GM12878 (cell line): ENCODE measurements around the gene WWOX. TPM values are rescaled to one million over a fixed set of nuclear protein-coding genes. Genes with fewer than 3 reads are reported as not detected.

ENCODE experiments used
- ATAC-seq: fragments of 200-7000 bp; cut with Tn5 transposase; 3 replicates; pipeline ENCODE4 v1.9.1; 2020; ENCODE audit warnings: mild to moderate bottlenecking, moderate library complexity
- BruUV-seq: library from RNA; stranded (reverse); fragments of 400-500 nt; replicated peaks from 2 replicates; lab custom pipeline; 2021; lab: Mats Ljungman, UMichigan
- CTCF ChIA-PET: fragments of 300-600 bp; sonication (Branson Sonifier 250); formaldehyde crosslinking; extraction: SDS; loops from one replicate; lab custom pipeline; 2021; ENCODE audit warnings: inconsistent platforms; lab: Yijun Ruan, JAX
- POLR2A ChIA-PET: fragments of 350-600 bp; formaldehyde crosslinking; extraction: SDS; loops from one replicate; lab custom pipeline; 2021; ENCODE audit warnings: inconsistent platforms; lab: Charles Lee
- RAD21 ChIA-PET: fragments of 300-600 bp; sonication (Branson Sonifier 250); formaldehyde crosslinking; loops from one replicate; lab custom pipeline; 2023; ENCODE audit warnings: antibody characterized with exemption; ENCODE audit not compliant: unreplicated experiment; lab: Charles Lee
- SMC1A ChIA-PET: fragments of 300-600 bp; sonication (Branson Sonifier 250); formaldehyde crosslinking; loops from one replicate; lab custom pipeline; 2023; ENCODE audit not compliant: unreplicated experiment, uncharacterized antibody; lab: Charles Lee
- DNase-seq: peaks from one replicate; pipeline ENCODE4 v3.0.0-alpha.2; 2011; ENCODE audit warnings: low read depth, low spot score
- FAIRE-seq: peaks from 3 replicates; lab custom pipeline; 2011; peaks lifted over from hg19 to GRCh38; lab: Jason Lieb, UNC
- H2AFZ ChIP-seq: 2 replicates; pipeline ENCODE4 v1.6.0; 2011; ENCODE audit warnings: low read depth, low read length, control low read depth; ENCODE audit not compliant: control insufficient read depth
- H3K27ac ChIP-seq: 2 replicates; pipeline ENCODE4 v1.5.1; 2011; ENCODE audit warnings: control low read depth; ENCODE audit not compliant: control insufficient read depth, insufficient read depth
- H3K27me3 ChIP-seq, 2 experiments: replicated peaks in 1 of 2; 2 replicates each; pipeline versions ENCODE4 v1.6.0 to v1.6.1; 2011; ENCODE audit warnings: low read length in 1 of 2; ENCODE audit not compliant: control insufficient read depth in 2 of 2, insufficient read depth in 2 of 2
- H3K36me3 ChIP-seq, 2 experiments: 2 replicates each; pipeline ENCODE4 v1.5.1; 2011; ENCODE audit warnings: low read length in 1 of 2; ENCODE audit not compliant: control insufficient read depth in 2 of 2, insufficient read depth in 2 of 2
- H3K4me1 ChIP-seq: 2 replicates; pipeline ENCODE4 v1.6.1; 2011; ENCODE audit warnings: mild to moderate bottlenecking, low read length, moderate library complexity, mixed read lengths; ENCODE audit not compliant: control insufficient read depth, insufficient read depth
- H3K4me2 ChIP-seq: 2 replicates; pipeline ENCODE4 v1.6.0; 2011; ENCODE audit warnings: control low read depth; ENCODE audit not compliant: control insufficient read depth, insufficient read depth
- H3K4me3 ChIP-seq: fragments of 200-600 bp; sonication (generic); 2 replicates; pipeline ENCODE4 v1.5.1; 2016
- H3K79me2 ChIP-seq: 2 replicates; pipeline ENCODE4 v1.6.0; 2011; ENCODE audit warnings: low read length; ENCODE audit not compliant: control insufficient read depth, insufficient read depth
- H3K9ac ChIP-seq: 2 replicates; pipeline ENCODE4 v1.8.0; 2011; ENCODE audit warnings: low read length, control low read depth, mixed read lengths; ENCODE audit not compliant: control insufficient read depth, insufficient read depth
- H3K9me3 ChIP-seq: replicated peaks from 3 replicates; pipeline ENCODE4 v1.5.1; 2011; ENCODE audit warnings: mild to moderate bottlenecking, low read length; ENCODE audit not compliant: control insufficient read depth, insufficient read depth
- H4K20me1 ChIP-seq: 2 replicates; pipeline ENCODE4 v1.6.0; 2011; ENCODE audit not compliant: control insufficient read depth, insufficient read depth
- BMI1 ChIP-seq: fragments of 450-650 bp; IDR thresholded peaks from 2 replicates; pipeline ENCODE4 v1.6.1; 2016; ENCODE audit warnings: mild to moderate bottlenecking, moderate library complexity, borderline replicate concordance
- CBFB ChIP-seq: IDR thresholded peaks from 2 replicates; pipeline ENCODE4 v1.6.1; 2016; ENCODE audit warnings: antibody characterized with exemption, low read depth
- KDM1A ChIP-seq: fragments of 200-600 bp; sonication (generic); IDR thresholded peaks from 2 replicates; pipeline ENCODE4 v1.6.1; 2016; ENCODE audit warnings: borderline replicate concordance
- MXI1 ChIP-seq: fragments of 150-350 bp; IDR thresholded peaks from 2 replicates; pipeline ENCODE4 v1.6.1; 2011; ENCODE audit warnings: low read depth, mild to moderate bottlenecking, inconsistent platforms, low read length, improper control_type of control experiment
- POLR2AphosphoS5 ChIP-seq: IDR thresholded peaks from 2 replicates; pipeline ENCODE4 v1.6.1; 2011; ENCODE audit warnings: mild to moderate bottlenecking, low read length, inconsistent platforms
- RBBP5 ChIP-seq: fragments of 200-600 bp; sonication (generic); conservative IDR thresholded peaks from 2 replicates; pipeline ENCODE4 v1.6.1; 2016
- SMARCA5 ChIP-seq: fragments of 450-650 bp; IDR thresholded peaks from 2 replicates; pipeline ENCODE4 v1.6.1; 2017; ENCODE audit warnings: mild to moderate bottlenecking
- WGBS: methylation state at CpG from one replicate; pipeline ENCODE4 v1.1.6; 2016; ENCODE audit warnings: low lambda C conversion rate; ENCODE audit not compliant: insufficient replicate concordance, insufficient coverage; ENCODE audit errors: missing lambda C conversion rate; 5-methylcytosine and 5-hydroxymethylcytosine counted together
- in situ Hi-C: fragments of 300-500 bp; cut with MboI; formaldehyde crosslinking; loops from 9 replicates; pipeline ENCODE4 v1.14.3; 2018; ENCODE audit warnings: mixed read lengths
- intact Hi-C: fragments of 100-400 bp; cut with micrococcal nuclease; formaldehyde crosslinking; loops from one replicate; pipeline ENCODE4 v1.14.2; 2022; ENCODE audit not compliant: unreplicated experiment
- polyA plus RNA-seq, 11 experiments: library from polyadenylated mRNA; depleted of rRNA in 4 of 11; unstranded in 6 of 11; stranded (reverse) in 5 of 11; fragments of >200 nt; fragmentation: Nextera tagmentation in 4 of 11; fragmentation: Illumina TruSeq in 1 of 11; extraction: Ambion mirVana in 4 of 11; extraction: Trizol in 1 of 11; gene quantifications; 1 replicate in 1 of 11; 2 replicates in 10 of 11; pipeline versions ENCODE4 v1.2.1 to v1.2.3, GENCODE V29; 2011 to 2016; ENCODE audit warnings: inconsistent platforms in 2 of 11, missing spikeins in 2 of 11, low read depth in 1 of 11
- total RNA-seq, 4 experiments: library from RNA; depleted of rRNA in 3 of 4; stranded (reverse); fragments of >200 nt in 3 of 4; fragmentation: Illumina TruSeq in 1 of 4; extraction: Trizol in 1 of 4; gene quantifications; 2 replicates each; pipeline versions ENCODE4 v1.2.1 to v1.2.3, GENCODE V29; 2013 to 2021
- TF ChIP-seq, protein P1 (sequence below): fragments of 450-650 bp; IDR thresholded peaks from 2 replicates; pipeline ENCODE4 v1.6.1; 2017; ENCODE audit warnings: mild to moderate bottlenecking, moderate library complexity
- TF ChIP-seq, protein P2 (sequence below): fragments of 450-650 bp; IDR thresholded peaks from 2 replicates; pipeline ENCODE4 v1.6.1; 2018; ENCODE audit warnings: mild to moderate bottlenecking, low read depth, moderate library complexity; ENCODE audit not compliant: partially characterized antibody

WWOX gene
- total and polyA plus RNA-seq, 10 of the 15 experiments (the other 5 are each of a cell fraction or from before 2014, with no cell fraction given), result 2.8 to 24.4 (median 17.8) TPM

DNA sequence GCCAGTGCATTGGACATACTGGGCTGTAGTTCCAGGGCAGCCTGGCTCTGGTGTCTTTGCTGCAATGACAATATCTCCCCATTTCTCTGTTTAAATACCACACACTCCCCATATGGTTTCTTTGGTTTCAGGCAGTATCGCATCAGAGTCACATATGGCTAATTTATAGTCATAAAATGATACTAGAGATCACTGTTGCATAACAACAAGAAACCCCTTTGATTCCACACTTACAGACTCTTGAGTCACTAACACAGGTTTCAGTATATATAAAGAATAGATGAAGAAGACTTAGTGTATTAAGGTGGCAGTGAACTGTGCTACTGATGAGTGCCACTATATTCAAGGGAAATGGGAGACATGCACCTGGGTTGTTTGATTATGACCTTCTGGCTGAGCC is 281.6 kb downstream of the WWOX start:
- RAD21 ChIA-PET, result no interaction called here
- BruUV-seq, result no TSS peak
- FAIRE-seq, result no peak

More for the DNA sequence above, 281.6 kb downstream of the WWOX start:
- H3K4me1 ChIP-seq, result no peaks in the 10 kb centered on the region
- no peak overlapping the region for H3K9ac ChIP-seq
- ChIA-PET POLR2A (no interaction called here), SMC1A (interaction anchor here (0.6 kb wide), 1 partner anchor 221 kb away, joined by 3 read pairs; no protein-coding TSS in a partner anchor)
- no peak overlapping the region for H3K4me2 ChIP-seq
- 87% methylated on average over 1 of the region's 1 CpG for WGBS
- DNase-seq, result no peak
- no peaks in the 10 kb centered on the region for H3K36me3 ChIP-seq
- no peaks in the 10 kb centered on the region for H3K79me2 ChIP-seq
- intact Hi-C loops, result no loop called here
- no peak for TF ChIP-seq RBBP5
- TF ChIP-seq BMI1, result no peak
- TF ChIP-seq POLR2AphosphoS5, result no peak
- TF ChIP-seq, protein P1, sequence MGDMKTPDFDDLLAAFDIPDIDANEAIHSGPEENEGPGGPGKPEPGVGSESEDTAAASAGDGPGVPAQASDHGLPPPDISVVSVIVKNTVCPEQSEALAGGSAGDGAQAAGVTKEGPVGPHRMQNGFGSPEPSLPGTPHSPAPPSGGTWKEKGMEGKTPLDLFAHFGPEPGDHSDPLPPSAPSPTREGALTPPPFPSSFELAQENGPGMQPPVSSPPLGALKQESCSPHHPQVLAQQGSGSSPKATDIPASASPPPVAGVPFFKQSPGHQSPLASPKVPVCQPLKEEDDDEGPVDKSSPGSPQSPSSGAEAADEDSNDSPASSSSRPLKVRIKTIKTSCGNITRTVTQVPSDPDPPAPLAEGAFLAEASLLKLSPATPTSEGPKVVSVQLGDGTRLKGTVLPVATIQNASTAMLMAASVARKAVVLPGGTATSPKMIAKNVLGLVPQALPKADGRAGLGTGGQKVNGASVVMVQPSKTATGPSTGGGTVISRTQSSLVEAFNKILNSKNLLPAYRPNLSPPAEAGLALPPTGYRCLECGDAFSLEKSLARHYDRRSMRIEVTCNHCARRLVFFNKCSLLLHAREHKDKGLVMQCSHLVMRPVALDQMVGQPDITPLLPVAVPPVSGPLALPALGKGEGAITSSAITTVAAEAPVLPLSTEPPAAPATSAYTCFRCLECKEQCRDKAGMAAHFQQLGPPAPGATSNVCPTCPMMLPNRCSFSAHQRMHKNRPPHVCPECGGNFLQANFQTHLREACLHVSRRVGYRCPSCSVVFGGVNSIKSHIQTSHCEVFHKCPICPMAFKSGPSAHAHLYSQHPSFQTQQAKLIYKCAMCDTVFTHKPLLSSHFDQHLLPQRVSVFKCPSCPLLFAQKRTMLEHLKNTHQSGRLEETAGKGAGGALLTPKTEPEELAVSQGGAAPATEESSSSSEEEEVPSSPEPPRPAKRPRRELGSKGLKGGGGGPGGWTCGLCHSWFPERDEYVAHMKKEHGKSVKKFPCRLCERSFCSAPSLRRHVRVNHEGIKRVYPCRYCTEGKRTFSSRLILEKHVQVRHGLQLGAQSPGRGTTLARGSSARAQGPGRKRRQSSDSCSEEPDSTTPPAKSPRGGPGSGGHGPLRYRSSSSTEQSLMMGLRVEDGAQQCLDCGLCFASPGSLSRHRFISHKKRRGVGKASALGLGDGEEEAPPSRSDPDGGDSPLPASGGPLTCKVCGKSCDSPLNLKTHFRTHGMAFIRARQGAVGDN, result no peak
- no peak for TF ChIP-seq CBFB
- no peak for TF ChIP-seq MXI1
- no peak for TF ChIP-seq SMARCA5
- TF ChIP-seq KDM1A, result no peak
- TF ChIP-seq, protein P2, sequence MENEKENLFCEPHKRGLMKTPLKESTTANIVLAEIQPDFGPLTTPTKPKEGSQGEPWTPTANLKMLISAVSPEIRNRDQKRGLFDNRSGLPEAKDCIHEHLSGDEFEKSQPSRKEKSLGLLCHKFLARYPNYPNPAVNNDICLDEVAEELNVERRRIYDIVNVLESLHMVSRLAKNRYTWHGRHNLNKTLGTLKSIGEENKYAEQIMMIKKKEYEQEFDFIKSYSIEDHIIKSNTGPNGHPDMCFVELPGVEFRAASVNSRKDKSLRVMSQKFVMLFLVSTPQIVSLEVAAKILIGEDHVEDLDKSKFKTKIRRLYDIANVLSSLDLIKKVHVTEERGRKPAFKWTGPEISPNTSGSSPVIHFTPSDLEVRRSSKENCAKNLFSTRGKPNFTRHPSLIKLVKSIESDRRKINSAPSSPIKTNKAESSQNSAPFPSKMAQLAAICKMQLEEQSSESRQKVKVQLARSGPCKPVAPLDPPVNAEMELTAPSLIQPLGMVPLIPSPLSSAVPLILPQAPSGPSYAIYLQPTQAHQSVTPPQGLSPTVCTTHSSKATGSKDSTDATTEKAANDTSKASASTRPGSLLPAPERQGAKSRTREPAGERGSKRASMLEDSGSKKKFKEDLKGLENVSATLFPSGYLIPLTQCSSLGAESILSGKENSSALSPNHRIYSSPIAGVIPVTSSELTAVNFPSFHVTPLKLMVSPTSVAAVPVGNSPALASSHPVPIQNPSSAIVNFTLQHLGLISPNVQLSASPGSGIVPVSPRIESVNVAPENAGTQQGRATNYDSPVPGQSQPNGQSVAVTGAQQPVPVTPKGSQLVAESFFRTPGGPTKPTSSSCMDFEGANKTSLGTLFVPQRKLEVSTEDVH, result no peak
- TF ChIP-seq, all 136 proteins: peak for 0
- no peaks in the 10 kb centered on the region for H4K20me1 ChIP-seq
- in situ Hi-C loops, result no loop called here
- no peak overlapping the region for H2AFZ ChIP-seq
- no peaks in the 10 kb centered on the region for H3K27me3 ChIP-seq
- no peak overlapping the region for H3K27ac ChIP-seq
- CTCF ChIA-PET, result no interaction called here
- no peak for ATAC-seq
- H3K9me3 ChIP-seq, result no peaks in the 10 kb centered on the region
- no peak overlapping the region for H3K4me3 ChIP-seq
